Measurements from ENCODE around the gene COL8A1.

- TF ChIP-seq ZBTB8A (IDR thresholded peaks at IDR 0.05; ENCODE audit: partially characterized antibody) (no peak), ZBTB11 (CRISPR knock-in tag; IDR thresholded peaks at IDR 0.05) (no peak), EP300 (IDR thresholded peaks at IDR 0.05; ENCODE audit: low read length) (no peak), CEBPB (tag; IDR thresholded peaks at IDR 0.05) (no peak), ZBTB33 (CRISPR knock-in tag; IDR thresholded peaks at IDR 0.05) (no peak)
- TF ChIP-seq, protein P1, sequence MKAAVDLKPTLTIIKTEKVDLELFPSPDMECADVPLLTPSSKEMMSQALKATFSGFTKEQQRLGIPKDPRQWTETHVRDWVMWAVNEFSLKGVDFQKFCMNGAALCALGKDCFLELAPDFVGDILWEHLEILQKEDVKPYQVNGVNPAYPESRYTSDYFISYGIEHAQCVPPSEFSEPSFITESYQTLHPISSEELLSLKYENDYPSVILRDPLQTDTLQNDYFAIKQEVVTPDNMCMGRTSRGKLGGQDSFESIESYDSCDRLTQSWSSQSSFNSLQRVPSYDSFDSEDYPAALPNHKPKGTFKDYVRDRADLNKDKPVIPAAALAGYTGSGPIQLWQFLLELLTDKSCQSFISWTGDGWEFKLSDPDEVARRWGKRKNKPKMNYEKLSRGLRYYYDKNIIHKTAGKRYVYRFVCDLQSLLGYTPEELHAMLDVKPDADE (conservative IDR thresholded peaks at IDR 0.05; ENCODE audit: control insufficient read depth, low read depth, low read length) = no peak
These were observed 43.6 kb downstream of the COL8A1 start for GRCh38 chr3:99681976-99682375.
